Measurements from ENCODE around the gene OR6B1.

- TF ChIP-seq POLR2AphosphoS5 (IDR thresholded peaks at IDR 0.05; ENCODE audit: low read depth, low read length) (no peak), TAF1 (IDR thresholded peaks at IDR 0.05; ENCODE audit: borderline replicate concordance, low read depth, low read length) (no peak), POLR2A (IDR thresholded peaks at IDR 0.05; ENCODE audit: low read depth, low read length) (no peak)
These were observed 41.3 kb upstream of the OR6B1 start for GRCh38 chr7:143958781-143959180.

All from GM12892 (cell line).